Measurements from ENCODE around the gene LSR. TPM values are rescaled to one million over a fixed set of nuclear protein-coding genes. Genes with fewer than 3 reads are reported as not detected.
"Not testable (repeated sequence)": the region's sequence is repeated elsewhere in the genome, so short reads cannot be mapped to it uniquely, and the experiment has no call there.

Gene LSR
- total RNA-seq, 2 donors from 2014 or later = 10.3 to 41.0 TPM

- DNase-seq (ENCODE audit: low spot score in 2 of 2) = no peak
- Mint-ChIP-seq H3K27ac (no peak overlapping the region), H3K36me3 (no peaks in the 10 kb centered on the region), H3K9me3 (no peaks in the 10 kb centered on the region)
- ATAC-seq = no peak
Observed at GRCh38 chr19:35284153-35285094, 35.6 kb downstream of the LSR start.

- ATAC-seq = no peak
- Mint-ChIP-seq H3K27ac (no peak overlapping the region), H3K9me3 (no peaks in the 10 kb centered on the region), H3K36me3 (no peaks in the 10 kb centered on the region)
- DNase-seq (ENCODE audit: low spot score in 2 of 2) = no peak
Observed at GRCh38 chr19:35285095-35285449, 36.3 kb downstream of the LSR start.

GRCh38 chr19:35285465-35285864, 36.7 kb downstream of the LSR start:
- H3K9me3 Mint-ChIP-seq; H3K36me3 Mint-ChIP-seq; DNase-seq (ENCODE audit: low spot score in 2 of 2); ATAC-seq; H3K27ac Mint-ChIP-seq: not testable (repeated sequence)

- not testable (repeated sequence) for DNase-seq (ENCODE audit: low spot score in 2 of 2); ATAC-seq; H3K9me3 Mint-ChIP-seq; H3K36me3 Mint-ChIP-seq
- H3K27ac Mint-ChIP-seq = peak overlapping the region in 1 of 2 donors; percentile 36
Observed at GRCh38 chr19:35286101-35286500, 37.3 kb downstream of the LSR start.

GRCh38 chr19:35287713-35288112, 38.9 kb downstream of the LSR start:
- no peak for ATAC-seq
- no peaks in the 10 kb centered on the region for H3K36me3 Mint-ChIP-seq
- H3K27ac Mint-ChIP-seq = no peak overlapping the region

GRCh38 chr19:35288331-35288730, 39.5 kb downstream of the LSR start:
- Mint-ChIP-seq H3K27ac (no peak overlapping the region), H3K36me3 (no peaks in the 10 kb centered on the region), H3K9me3 (no peaks in the 10 kb centered on the region)
- DNase-seq (ENCODE audit: low spot score in 2 of 2) (no peak), ATAC-seq (no peak)

More at GRCh38 chr19:35287713-35288112, 38.9 kb downstream of the LSR start:
- DNase-seq (ENCODE audit: low spot score in 2 of 2) = no peak
- no peaks in the 10 kb centered on the region for H3K9me3 Mint-ChIP-seq

- Mint-ChIP-seq H3K27ac (no peak overlapping the region), H3K9me3 (no peaks in the 10 kb centered on the region), H3K36me3 (no peaks in the 10 kb centered on the region)
- ATAC-seq (no peak), DNase-seq (ENCODE audit: low spot score in 2 of 2) (no peak)
Observed at GRCh38 chr19:35288906-35289305, 40.1 kb downstream of the LSR start.

GRCh38 chr19:35290381-35291127, 41.8 kb downstream of the LSR start:
- Mint-ChIP-seq H3K36me3 (no peaks in the 10 kb centered on the region), H3K27ac (no peak overlapping the region), H3K9me3 (no peaks in the 10 kb centered on the region)
- DNase-seq (ENCODE audit: low spot score in 2 of 2) = no peak
- no peak for ATAC-seq

- no peak for ATAC-seq
- H3K36me3 Mint-ChIP-seq = no peaks in the 10 kb centered on the region
- no peak overlapping the region for H3K27ac Mint-ChIP-seq
- DNase-seq (ENCODE audit: low spot score in 2 of 2) = no peak
- no peaks in the 10 kb centered on the region for H3K9me3 Mint-ChIP-seq
Observed at GRCh38 chr19:35291259-35291658, 42.5 kb downstream of the LSR start.

GRCh38 chr19:35291916-35292315, 43.1 kb downstream of the LSR start, which contains the start of gene MAG:
TSS of gene MAG (plus strand) at chr19:35292161. CDS start at chr19:35295409, 3,248 bp downstream.
- ATAC-seq (no peak), DNase-seq (ENCODE audit: low spot score in 2 of 2) (no peak)
- Mint-ChIP-seq H3K9me3 (no peaks in the 10 kb centered on the region), H3K36me3 (no peaks in the 10 kb centered on the region), H3K27ac (peak within 1 kb of the TSS in 1 of 2 donors; percentile 46)

- H3K27ac Mint-ChIP-seq = peak overlapping the region in 1 of 2 donors; percentile 46
- H3K36me3 Mint-ChIP-seq = no peaks in the 10 kb centered on the region
- DNase-seq (ENCODE audit: low spot score in 2 of 2) (no peak), ATAC-seq (no peak)
- no peaks in the 10 kb centered on the region for H3K9me3 Mint-ChIP-seq
Observed at GRCh38 chr19:35292421-35293362, 43.9 kb downstream of the LSR start.

- DNase-seq (ENCODE audit: low spot score in 2 of 2) (no peak), ATAC-seq (no peak)
- Mint-ChIP-seq H3K36me3 (no peaks in the 10 kb centered on the region), H3K9me3 (no peaks in the 10 kb centered on the region), H3K27ac (no peak overlapping the region)
Observed at GRCh38 chr19:35293363-35293739, 44.5 kb downstream of the LSR start.

GRCh38 chr19:35293808-35294207, 45.0 kb downstream of the LSR start:
- no peak for DNase-seq (ENCODE audit: low spot score in 2 of 2)
- Mint-ChIP-seq H3K9me3 (no peaks in the 10 kb centered on the region), H3K27ac (no peak overlapping the region), H3K36me3 (no peaks in the 10 kb centered on the region)
- no peak for ATAC-seq

- no peaks in the 10 kb centered on the region for H3K9me3 Mint-ChIP-seq
- ATAC-seq (no peak), DNase-seq (ENCODE audit: low spot score in 2 of 2) (no peak)
- no peaks in the 10 kb centered on the region for H3K36me3 Mint-ChIP-seq
- no peak overlapping the region for H3K27ac Mint-ChIP-seq
Observed at GRCh38 chr19:35294328-35294727, 45.5 kb downstream of the LSR start.

- no peak for DNase-seq (ENCODE audit: low spot score in 2 of 2)
- no peak for ATAC-seq
- no peaks in the 10 kb centered on the region for H3K9me3 Mint-ChIP-seq
- no peaks in the 10 kb centered on the region for H3K36me3 Mint-ChIP-seq
- H3K27ac Mint-ChIP-seq = no peak overlapping the region
Observed at GRCh38 chr19:35294859-35295791, 46.3 kb downstream of the LSR start.

All from activated naive CD4-positive, alpha-beta T cell treated with anti-CD3 and anti-CD28 coated beads, Interleukin-2, amount 50 U/mL, for 72 hours (primary cell).